Osteocyte (in vitro differentiated cells): ENCODE data around the gene GJA9. TPM values are rescaled to one million over a fixed set of nuclear protein-coding genes. Genes with fewer than 3 reads are reported as not detected.

Source experiments
- DNase-seq: peaks from one replicate; pipeline ENCODE4 v3.0.0; 2021; ENCODE audit warnings: mixed read lengths; ENCODE audit not compliant: unreplicated experiment; ENCODE audit errors: extremely low spot score
- H3K27ac Mint-ChIP-seq: one replicate; pipeline ENCODE4 v1.8.0; 2021; ENCODE audit warnings: mild to moderate bottlenecking, mixed read lengths; ENCODE audit not compliant: unreplicated experiment
- H3K27me3 Mint-ChIP-seq: one replicate; pipeline ENCODE4 v1.8.0; 2021; ENCODE audit warnings: mixed read lengths; ENCODE audit not compliant: unreplicated experiment
- H3K36me3 Mint-ChIP-seq: one replicate; pipeline ENCODE4 v1.8.0; 2021; ENCODE audit warnings: mixed read lengths; ENCODE audit not compliant: unreplicated experiment
- H3K4me1 Mint-ChIP-seq: one replicate; pipeline ENCODE4 v1.8.0; 2021; ENCODE audit warnings: mixed read lengths; ENCODE audit not compliant: unreplicated experiment
- H3K4me3 Mint-ChIP-seq: one replicate; pipeline ENCODE4 v1.8.0; 2021; ENCODE audit warnings: mild to moderate bottlenecking, moderate library complexity, mixed read lengths; ENCODE audit not compliant: unreplicated experiment
- H3K9me3 Mint-ChIP-seq: one replicate; pipeline ENCODE4 v1.8.0; 2021; ENCODE audit warnings: mixed read lengths; ENCODE audit not compliant: unreplicated experiment
- CTCF ChIP-seq: fragments of 200-600 bp; sonication (generic); IDR thresholded peaks from 2 replicates; pipeline ENCODE4 v1.5.0; 2021; ENCODE audit warnings: antibody characterized with exemption, mild to moderate bottlenecking, moderate library complexity
- total RNA-seq: library from RNA; stranded (reverse); gene quantifications from 2 replicates; pipeline ENCODE4 v1.2.1, GENCODE V29; 2021

Gene GJA9
- total RNA-seq, 1 donor from 2014 or later = not detected

DNA sequence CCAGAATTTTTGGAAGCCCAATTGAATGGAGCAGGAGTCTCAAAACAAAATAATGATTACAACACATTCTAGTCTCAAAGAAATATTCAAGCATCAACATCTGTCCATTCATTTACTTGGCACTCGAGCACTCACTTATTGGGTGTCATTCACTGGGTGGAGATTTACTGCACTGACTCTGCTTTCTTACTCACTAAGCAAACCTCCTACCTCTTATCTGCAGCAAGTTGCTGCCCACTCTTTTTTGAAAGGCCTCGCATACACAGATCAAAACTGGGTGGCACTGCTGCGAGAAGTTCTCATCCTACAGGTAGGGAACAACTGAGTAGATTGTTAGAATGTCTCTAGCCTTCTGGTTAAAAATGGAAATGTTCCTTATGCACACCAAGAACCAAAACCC is 42.2 kb upstream of the GJA9 start:
- no peak overlapping the region for H3K27ac Mint-ChIP-seq
- DNase-seq = no peak
- H3K9me3 Mint-ChIP-seq = no peaks in the 10 kb centered on the region
- no peak overlapping the region for H3K4me3 Mint-ChIP-seq
- TF ChIP-seq CTCF = no peak
- H3K36me3 Mint-ChIP-seq = peaks cover 6% of the 10 kb centered on the region
- no peaks in the 10 kb centered on the region for H3K27me3 Mint-ChIP-seq
- no peaks in the 10 kb centered on the region for H3K4me1 Mint-ChIP-seq

DNA sequence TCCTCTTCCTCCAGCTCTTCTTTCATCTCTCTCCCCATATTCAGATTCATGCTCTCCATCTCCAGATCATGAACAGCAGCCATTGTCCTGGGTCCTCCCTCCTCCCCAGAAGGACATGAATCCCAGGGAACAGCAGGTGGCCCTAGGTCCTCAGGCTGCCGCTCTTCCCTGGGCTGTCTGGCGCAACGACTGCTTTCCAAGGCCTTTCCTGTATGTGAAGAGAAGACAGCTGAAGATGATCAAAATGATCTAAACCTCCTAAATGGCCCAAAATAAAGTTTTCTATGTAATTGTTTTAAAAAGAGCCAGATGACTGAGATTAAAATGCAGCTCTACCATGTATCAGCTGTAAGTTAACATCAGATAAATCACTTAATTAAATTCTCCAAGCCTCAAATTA is 37.7 kb upstream of the GJA9 start:
- TF ChIP-seq CTCF = no peak
- Mint-ChIP-seq H3K27me3 (no peaks in the 10 kb centered on the region), H3K27ac (no peak overlapping the region), H3K4me3 (no peak overlapping the region), H3K4me1 (no peaks in the 10 kb centered on the region), H3K36me3 (peaks cover 12% of the 10 kb centered on the region), H3K9me3 (no peaks in the 10 kb centered on the region)
- DNase-seq = no peak

- TF ChIP-seq CTCF = no peak
- no peaks in the 10 kb centered on the region for H3K4me1 Mint-ChIP-seq
- no peak for DNase-seq
- no peaks in the 10 kb centered on the region for H3K9me3 Mint-ChIP-seq
- no peaks in the 10 kb centered on the region for H3K27me3 Mint-ChIP-seq
- H3K36me3 Mint-ChIP-seq = peaks cover 12% of the 10 kb centered on the region
- H3K27ac Mint-ChIP-seq = no peak overlapping the region
- H3K4me3 Mint-ChIP-seq = no peak overlapping the region
Measured at GRCh38 chr1:38918568-38918967, 37.2 kb upstream of the GJA9 start.

DNA sequence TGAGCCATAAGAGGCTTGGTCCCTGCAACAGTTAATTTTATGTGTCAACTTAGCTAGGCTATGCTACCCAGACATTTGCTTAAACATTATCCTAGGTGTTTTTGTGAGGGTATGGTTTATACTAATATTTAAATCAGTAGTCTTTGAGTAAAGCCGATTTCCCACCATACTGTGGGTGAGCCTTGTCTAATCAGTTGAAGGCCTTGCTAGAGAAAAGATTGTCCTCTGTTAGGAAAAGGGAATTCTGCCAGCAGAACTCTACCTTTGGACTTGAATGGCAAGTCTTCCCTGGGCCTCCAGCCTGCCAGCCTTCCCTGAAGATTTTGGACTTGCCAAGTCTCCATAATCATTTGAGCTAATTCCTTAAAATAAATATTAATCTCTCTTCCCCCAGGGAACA is 36.4 kb upstream of the GJA9 start:
- H3K36me3 Mint-ChIP-seq = peaks cover 12% of the 10 kb centered on the region
- H3K9me3 Mint-ChIP-seq = no peaks in the 10 kb centered on the region
- no peaks in the 10 kb centered on the region for H3K4me1 Mint-ChIP-seq
- DNase-seq = no peak
- H3K27ac Mint-ChIP-seq = no peak overlapping the region
- no peak overlapping the region for H3K4me3 Mint-ChIP-seq
- TF ChIP-seq CTCF = no peak
- H3K27me3 Mint-ChIP-seq = no peaks in the 10 kb centered on the region

DNA sequence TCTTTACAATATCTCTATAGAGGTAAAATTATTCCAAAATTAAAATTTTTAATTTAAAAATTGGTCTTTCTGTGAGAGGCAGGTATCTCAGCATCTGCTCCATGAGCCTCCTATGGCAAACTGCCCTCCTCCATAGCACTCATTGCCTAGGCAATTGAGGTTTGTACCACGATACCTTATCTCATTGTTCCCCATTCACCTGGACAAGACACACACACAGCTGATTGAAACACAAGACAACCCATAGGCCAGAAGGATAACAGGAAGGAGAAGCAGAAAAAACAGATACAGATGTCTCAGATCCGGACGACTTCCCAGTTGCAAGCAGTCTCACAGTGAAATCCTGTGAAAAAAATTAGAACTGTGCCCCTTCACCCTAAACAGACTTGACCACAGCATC is 36.0 kb upstream of the GJA9 start:
- Mint-ChIP-seq H3K4me3 (no peak overlapping the region), H3K9me3 (no peaks in the 10 kb centered on the region), H3K27me3 (no peaks in the 10 kb centered on the region), H3K27ac (no peak overlapping the region), H3K4me1 (no peaks in the 10 kb centered on the region), H3K36me3 (peaks cover 12% of the 10 kb centered on the region)
- DNase-seq = no peak
- no peak for TF ChIP-seq CTCF
